ENCODE results near the gene BLACAT1. TPM values are rescaled to one million over a fixed set of nuclear protein-coding genes. Genes with fewer than 3 reads are reported as not detected.
"Not testable (repeated sequence)": the region's sequence is repeated elsewhere in the genome, so short reads cannot be mapped to it uniquely, and the experiment has no call there.

BLACAT1 gene
- total RNA-seq, 1 experiment from 2014 or later: not detected

DNA sequence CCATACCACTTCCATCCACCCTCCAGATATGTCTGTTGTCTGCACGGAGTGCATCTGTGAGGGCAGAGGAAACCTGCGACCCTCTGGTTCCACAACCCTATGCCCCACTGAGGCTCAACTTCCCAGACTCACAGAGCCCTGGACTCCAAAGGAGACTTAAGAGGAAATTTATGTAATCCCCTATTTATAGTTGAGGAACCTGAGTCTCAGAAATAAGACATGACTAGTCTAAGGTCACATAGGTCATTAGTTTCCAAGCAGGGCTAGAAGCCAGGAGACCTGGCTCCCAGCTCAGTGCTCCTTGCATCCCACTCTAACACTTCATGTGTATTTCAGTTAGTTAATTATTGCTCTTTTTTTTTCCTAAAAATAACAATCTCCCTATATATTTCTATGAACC, 18.3 kb downstream of the BLACAT1 start:
- H3K4me3 ChIP-seq (ENCODE audit: low read length): no peak overlapping the region
- no peaks in the 10 kb centered on the region for H3K36me3 ChIP-seq (ENCODE audit: insufficient read depth, low read length)
- peaks cover 29% of the 10 kb centered on the region for H3K4me1 ChIP-seq (ENCODE audit: low read length)
- H2AFZ ChIP-seq (ENCODE audit: low read length): no peak overlapping the region
- H3K79me2 ChIP-seq (ENCODE audit: low read length): no peaks in the 10 kb centered on the region
- H3K9me2 ChIP-seq (replicated peaks; ENCODE audit: insufficient read depth, low read length): no peaks in the 10 kb centered on the region
- H3K9me3 ChIP-seq (ENCODE audit: low read length): no peaks in the 10 kb centered on the region
- 0 out of 2 replicates have a peak, but pooled peaks cover 4% of the 10 kb centered on the region for H4K20me1 ChIP-seq (ENCODE audit: insufficient read depth, low read depth, low read length)
- DNase-seq: no peak
- no peak overlapping the region for H3K4me2 ChIP-seq (ENCODE audit: low read depth, low read length, poor library complexity, severe bottlenecking)
- no peaks in the 10 kb centered on the region for H3K27me3 ChIP-seq (ENCODE audit: low read length)
- H3K27ac ChIP-seq (ENCODE audit: low read length): no peak overlapping the region
- no peak overlapping the region for H3K9ac ChIP-seq (ENCODE audit: low read length)

DNA sequence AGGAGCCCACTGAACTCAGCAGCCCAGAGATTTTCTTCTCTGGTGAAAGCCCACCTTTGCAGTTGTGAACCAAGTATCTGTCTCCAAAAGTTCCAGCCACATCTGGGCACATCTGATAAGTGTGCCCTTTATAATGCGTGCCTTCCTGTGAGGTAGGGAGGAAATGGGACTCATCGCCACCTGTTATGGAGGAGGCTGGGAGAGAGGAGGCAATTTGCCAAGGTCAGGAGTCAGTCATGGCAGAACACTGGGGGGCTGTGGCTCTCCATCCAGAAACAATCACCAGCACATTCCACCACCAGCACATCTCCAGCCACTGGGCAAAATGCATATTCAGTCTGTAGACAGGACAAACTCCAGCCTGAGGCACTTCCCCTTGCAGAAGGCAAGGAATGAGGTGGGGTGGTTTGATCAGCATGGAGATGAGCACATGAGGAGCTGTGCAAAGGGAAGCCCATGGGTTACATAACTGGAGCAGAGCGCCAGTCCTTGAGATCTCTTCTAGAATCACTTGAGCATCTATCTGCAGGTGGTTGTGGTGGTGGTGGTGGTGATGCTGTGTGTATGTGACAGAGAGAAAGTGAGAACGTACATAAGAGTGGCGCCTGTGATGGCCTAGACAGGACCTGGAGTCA, 19.0 kb downstream of the BLACAT1 start:
- Histone ChIP-seq H3K4me1 (ENCODE audit: low read length) (peaks cover 29% of the 10 kb centered on the region), H3K27ac (ENCODE audit: low read length) (no peak overlapping the region), H3K79me2 (ENCODE audit: low read length) (no peaks in the 10 kb centered on the region), H3K4me3 (ENCODE audit: low read length) (no peak overlapping the region), H2AFZ (ENCODE audit: low read length) (no peak overlapping the region), H3K9ac (ENCODE audit: low read length) (no peak overlapping the region), H3K27me3 (ENCODE audit: low read length) (no peaks in the 10 kb centered on the region), H3K9me3 (ENCODE audit: low read length) (no peaks in the 10 kb centered on the region), H3K9me2 (replicated peaks; ENCODE audit: insufficient read depth, low read length) (no peaks in the 10 kb centered on the region), H3K4me2 (ENCODE audit: low read depth, low read length, poor library complexity, severe bottlenecking) (no peak overlapping the region), H4K20me1 (ENCODE audit: insufficient read depth, low read depth, low read length) (0 out of 2 replicates have a peak, but pooled peaks cover 4% of the 10 kb centered on the region), H3K36me3 (ENCODE audit: insufficient read depth, low read length) (no peaks in the 10 kb centered on the region)
- DNase-seq: no peak

- no peak overlapping the region for H2AFZ ChIP-seq (ENCODE audit: low read length)
- H4K20me1 ChIP-seq (ENCODE audit: insufficient read depth, low read depth, low read length): 0 out of 2 replicates have a peak, but pooled peaks cover 4% of the 10 kb centered on the region
- no peaks in the 10 kb centered on the region for H3K36me3 ChIP-seq (ENCODE audit: insufficient read depth, low read length)
- H3K4me3 ChIP-seq (ENCODE audit: low read length): no peak overlapping the region
- no peak for DNase-seq
- H3K27me3 ChIP-seq (ENCODE audit: low read length): no peaks in the 10 kb centered on the region
- peak overlapping the region; percentile 13 for H3K4me2 ChIP-seq (ENCODE audit: low read depth, low read length, poor library complexity, severe bottlenecking)
- no peaks in the 10 kb centered on the region for H3K9me3 ChIP-seq (ENCODE audit: low read length)
- H3K27ac ChIP-seq (ENCODE audit: low read length): no peak overlapping the region
- peaks cover 25% of the 10 kb centered on the region for H3K4me1 ChIP-seq (ENCODE audit: low read length)
- H3K9ac ChIP-seq (ENCODE audit: low read length): no peak overlapping the region
- H3K9me2 ChIP-seq (replicated peaks; ENCODE audit: insufficient read depth, low read length): no peaks in the 10 kb centered on the region
- H3K79me2 ChIP-seq (ENCODE audit: low read length): no peaks in the 10 kb centered on the region
Observed at GRCh38 chr1:205435578-205436573, 20.0 kb downstream of the BLACAT1 start.

DNA sequence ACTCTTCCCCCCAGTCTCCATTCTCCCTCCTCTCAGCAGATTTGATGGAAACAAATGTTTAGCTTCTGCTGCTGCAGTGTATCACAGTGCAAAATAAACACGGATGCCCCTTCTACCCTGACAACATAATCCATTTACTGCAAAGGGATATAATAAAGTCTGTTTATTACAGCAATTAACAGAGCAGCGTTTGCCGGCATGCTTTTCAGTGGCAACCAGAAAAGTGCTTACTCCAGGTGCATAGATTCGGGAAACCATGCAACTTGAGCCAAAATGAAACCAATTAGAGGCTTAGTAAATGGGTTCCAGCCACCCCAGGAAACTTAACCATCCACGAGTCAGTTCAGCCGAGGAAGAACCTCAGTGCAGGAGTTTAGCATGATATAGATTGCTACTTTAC, 21.1 kb downstream of the BLACAT1 start:
- no peak overlapping the region for H2AFZ ChIP-seq (ENCODE audit: low read length)
- no peak overlapping the region for H3K9ac ChIP-seq (ENCODE audit: low read length)
- no peaks in the 10 kb centered on the region for H3K79me2 ChIP-seq (ENCODE audit: low read length)
- H3K4me3 ChIP-seq (ENCODE audit: low read length): no peak overlapping the region
- H3K27me3 ChIP-seq (ENCODE audit: low read length): no peaks in the 10 kb centered on the region
- H4K20me1 ChIP-seq (ENCODE audit: insufficient read depth, low read depth, low read length): 0 out of 2 replicates have a peak, but pooled peaks cover 4% of the 10 kb centered on the region
- H3K36me3 ChIP-seq (ENCODE audit: insufficient read depth, low read length): no peaks in the 10 kb centered on the region
- no peaks in the 10 kb centered on the region for H3K9me2 ChIP-seq (replicated peaks; ENCODE audit: insufficient read depth, low read length)
- peaks cover 24% of the 10 kb centered on the region for H3K4me1 ChIP-seq (ENCODE audit: low read length)
- no peak overlapping the region for H3K27ac ChIP-seq (ENCODE audit: low read length)
- H3K4me2 ChIP-seq (ENCODE audit: low read depth, low read length, poor library complexity, severe bottlenecking): no peak overlapping the region
- no peak for DNase-seq
- H3K9me3 ChIP-seq (ENCODE audit: low read length): no peaks in the 10 kb centered on the region

GRCh38 chr1:205432692-205433091, 23.2 kb downstream of the BLACAT1 start:
- peaks cover 24% of the 10 kb centered on the region for H3K4me1 ChIP-seq (ENCODE audit: low read length)

GRCh38 chr1:205432116-205432515, 23.7 kb downstream of the BLACAT1 start:
- H3K9ac ChIP-seq (ENCODE audit: low read length): no peak overlapping the region
- peaks cover 24% of the 10 kb centered on the region for H3K4me1 ChIP-seq (ENCODE audit: low read length)
- no peak overlapping the region for H3K4me2 ChIP-seq (ENCODE audit: low read depth, low read length, poor library complexity, severe bottlenecking)
- H3K9me2 ChIP-seq (replicated peaks; ENCODE audit: insufficient read depth, low read length): no peaks in the 10 kb centered on the region
- no peak overlapping the region for H3K27ac ChIP-seq (ENCODE audit: low read length)
- H3K79me2 ChIP-seq (ENCODE audit: low read length): no peaks in the 10 kb centered on the region
- DNase-seq: no peak
- H4K20me1 ChIP-seq (ENCODE audit: insufficient read depth, low read depth, low read length): 0 out of 2 replicates have a peak, but pooled peaks cover 4% of the 10 kb centered on the region
- H3K9me3 ChIP-seq (ENCODE audit: low read length): no peaks in the 10 kb centered on the region
- H2AFZ ChIP-seq (ENCODE audit: low read length): no peak overlapping the region
- no peak overlapping the region for H3K4me3 ChIP-seq (ENCODE audit: low read length)
- no peaks in the 10 kb centered on the region for H3K27me3 ChIP-seq (ENCODE audit: low read length)
- no peaks in the 10 kb centered on the region for H3K36me3 ChIP-seq (ENCODE audit: insufficient read depth, low read length)

More at GRCh38 chr1:205432692-205433091, 23.2 kb downstream of the BLACAT1 start:
- H3K27me3 ChIP-seq (ENCODE audit: low read length); H3K9me2 ChIP-seq (replicated peaks; ENCODE audit: insufficient read depth, low read length); H3K27ac ChIP-seq (ENCODE audit: low read length); H4K20me1 ChIP-seq (ENCODE audit: insufficient read depth, low read depth, low read length); H3K4me3 ChIP-seq (ENCODE audit: low read length); H3K79me2 ChIP-seq (ENCODE audit: low read length); H3K9ac ChIP-seq (ENCODE audit: low read length); H3K4me2 ChIP-seq (ENCODE audit: low read depth, low read length, poor library complexity, severe bottlenecking); H3K36me3 ChIP-seq (ENCODE audit: insufficient read depth, low read length); H3K9me3 ChIP-seq (ENCODE audit: low read length); H2AFZ ChIP-seq (ENCODE audit: low read length): not testable (repeated sequence)
- peak; percentile 6 for DNase-seq

- H3K4me1 ChIP-seq (ENCODE audit: low read length): peaks cover 22% of the 10 kb centered on the region
- no peaks in the 10 kb centered on the region for H3K36me3 ChIP-seq (ENCODE audit: insufficient read depth, low read length)
- no peaks in the 10 kb centered on the region for H3K9me3 ChIP-seq (ENCODE audit: low read length)
- H3K9me2 ChIP-seq (replicated peaks; ENCODE audit: insufficient read depth, low read length): no peaks in the 10 kb centered on the region
- H3K27ac ChIP-seq (ENCODE audit: low read length): no peak overlapping the region
- peak overlapping the region; percentile 55; the same call in 1 of the 2 replicates for H3K4me3 ChIP-seq (ENCODE audit: low read length)
- H2AFZ ChIP-seq (ENCODE audit: low read length): peak overlapping the region; percentile 62; the same call in 1 of the 2 replicates
- peak overlapping the region; percentile 72 for H3K4me2 ChIP-seq (ENCODE audit: low read depth, low read length, poor library complexity, severe bottlenecking)
- DNase-seq: peak; percentile 85
- H3K9ac ChIP-seq (ENCODE audit: low read length): 0 out of 2 replicates have a peak overlapping the region, but pooled peaks have one; percentile 25
- no peaks in the 10 kb centered on the region for H3K27me3 ChIP-seq (ENCODE audit: low read length)
- H4K20me1 ChIP-seq (ENCODE audit: insufficient read depth, low read depth, low read length): 0 out of 2 replicates have a peak, but pooled peaks cover 3% of the 10 kb centered on the region
- H3K79me2 ChIP-seq (ENCODE audit: low read length): no peaks in the 10 kb centered on the region
Observed at GRCh38 chr1:205430696-205431305, 25.0 kb downstream of the BLACAT1 start.
